ENCODE data around the gene NEIL3.

Gene NEIL3

DNA sequence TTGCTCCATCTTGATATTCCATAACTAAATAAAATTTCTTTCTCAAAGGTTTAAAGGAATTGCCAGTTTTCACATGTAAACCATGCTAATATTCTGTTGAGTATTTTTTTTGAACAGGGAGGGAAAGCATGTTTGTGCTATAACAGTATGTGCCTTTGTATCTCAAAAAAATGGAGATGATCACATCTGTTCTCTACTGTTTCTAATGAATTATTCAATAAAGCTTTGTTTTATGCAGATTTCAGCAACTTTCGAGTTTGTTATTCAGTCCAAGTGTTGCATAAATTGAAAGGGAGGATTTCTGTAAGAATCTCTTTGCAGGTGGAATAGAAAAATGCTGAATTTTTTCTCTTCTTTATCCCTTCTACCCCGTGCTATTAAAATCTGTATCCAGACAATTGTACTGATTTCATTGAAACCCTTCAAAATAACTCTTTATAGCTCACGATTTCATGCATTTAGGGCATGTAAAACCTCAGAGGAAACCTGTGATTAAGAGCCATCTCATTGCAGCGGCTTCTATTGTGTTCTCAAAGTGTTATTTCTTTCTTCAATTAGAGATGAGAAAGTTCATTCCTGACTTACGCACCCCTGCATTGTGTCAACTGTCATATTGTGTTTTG is 42.1 kb downstream of the NEIL3 start:
- no peak overlapping the region for H3K27ac ChIP-seq (replicated peaks)
- TF ChIP-seq, protein P1, sequence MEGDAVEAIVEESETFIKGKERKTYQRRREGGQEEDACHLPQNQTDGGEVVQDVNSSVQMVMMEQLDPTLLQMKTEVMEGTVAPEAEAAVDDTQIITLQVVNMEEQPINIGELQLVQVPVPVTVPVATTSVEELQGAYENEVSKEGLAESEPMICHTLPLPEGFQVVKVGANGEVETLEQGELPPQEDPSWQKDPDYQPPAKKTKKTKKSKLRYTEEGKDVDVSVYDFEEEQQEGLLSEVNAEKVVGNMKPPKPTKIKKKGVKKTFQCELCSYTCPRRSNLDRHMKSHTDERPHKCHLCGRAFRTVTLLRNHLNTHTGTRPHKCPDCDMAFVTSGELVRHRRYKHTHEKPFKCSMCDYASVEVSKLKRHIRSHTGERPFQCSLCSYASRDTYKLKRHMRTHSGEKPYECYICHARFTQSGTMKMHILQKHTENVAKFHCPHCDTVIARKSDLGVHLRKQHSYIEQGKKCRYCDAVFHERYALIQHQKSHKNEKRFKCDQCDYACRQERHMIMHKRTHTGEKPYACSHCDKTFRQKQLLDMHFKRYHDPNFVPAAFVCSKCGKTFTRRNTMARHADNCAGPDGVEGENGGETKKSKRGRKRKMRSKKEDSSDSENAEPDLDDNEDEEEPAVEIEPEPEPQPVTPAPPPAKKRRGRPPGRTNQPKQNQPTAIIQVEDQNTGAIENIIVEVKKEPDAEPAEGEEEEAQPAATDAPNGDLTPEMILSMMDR (IDR thresholded peaks at IDR 0.05; ENCODE audit: insufficient read depth, low read length), result no peak
- TF ChIP-seq, protein P2, sequence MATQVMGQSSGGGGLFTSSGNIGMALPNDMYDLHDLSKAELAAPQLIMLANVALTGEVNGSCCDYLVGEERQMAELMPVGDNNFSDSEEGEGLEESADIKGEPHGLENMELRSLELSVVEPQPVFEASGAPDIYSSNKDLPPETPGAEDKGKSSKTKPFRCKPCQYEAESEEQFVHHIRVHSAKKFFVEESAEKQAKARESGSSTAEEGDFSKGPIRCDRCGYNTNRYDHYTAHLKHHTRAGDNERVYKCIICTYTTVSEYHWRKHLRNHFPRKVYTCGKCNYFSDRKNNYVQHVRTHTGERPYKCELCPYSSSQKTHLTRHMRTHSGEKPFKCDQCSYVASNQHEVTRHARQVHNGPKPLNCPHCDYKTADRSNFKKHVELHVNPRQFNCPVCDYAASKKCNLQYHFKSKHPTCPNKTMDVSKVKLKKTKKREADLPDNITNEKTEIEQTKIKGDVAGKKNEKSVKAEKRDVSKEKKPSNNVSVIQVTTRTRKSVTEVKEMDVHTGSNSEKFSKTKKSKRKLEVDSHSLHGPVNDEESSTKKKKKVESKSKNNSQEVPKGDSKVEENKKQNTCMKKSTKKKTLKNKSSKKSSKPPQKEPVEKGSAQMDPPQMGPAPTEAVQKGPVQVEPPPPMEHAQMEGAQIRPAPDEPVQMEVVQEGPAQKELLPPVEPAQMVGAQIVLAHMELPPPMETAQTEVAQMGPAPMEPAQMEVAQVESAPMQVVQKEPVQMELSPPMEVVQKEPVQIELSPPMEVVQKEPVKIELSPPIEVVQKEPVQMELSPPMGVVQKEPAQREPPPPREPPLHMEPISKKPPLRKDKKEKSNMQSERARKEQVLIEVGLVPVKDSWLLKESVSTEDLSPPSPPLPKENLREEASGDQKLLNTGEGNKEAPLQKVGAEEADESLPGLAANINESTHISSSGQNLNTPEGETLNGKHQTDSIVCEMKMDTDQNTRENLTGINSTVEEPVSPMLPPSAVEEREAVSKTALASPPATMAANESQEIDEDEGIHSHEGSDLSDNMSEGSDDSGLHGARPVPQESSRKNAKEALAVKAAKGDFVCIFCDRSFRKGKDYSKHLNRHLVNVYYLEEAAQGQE (IDR thresholded peaks at IDR 0.05; ENCODE audit: insufficient replicate concordance, low read depth), result no peak
- TF ChIP-seq POLR2AphosphoS5 (IDR thresholded peaks at IDR 0.05; ENCODE audit: low read depth), result no peak
- TF ChIP-seq SPI1 (IDR thresholded peaks at IDR 0.05; ENCODE audit: borderline replicate concordance, low read depth), result no peak
- no peak for TF ChIP-seq GABPA (IDR thresholded peaks at IDR 0.05; ENCODE audit: low read depth)
- no peak for DNase-seq (ENCODE audit: low read depth in 1 of 2, low spot score in 1 of 2)
- H3K27me3 ChIP-seq (ENCODE audit: insufficient read depth, poor library complexity, severe bottlenecking), result no peaks in the 10 kb centered on the region
- H3K4me3 ChIP-seq (replicated peaks; ENCODE audit: insufficient read depth, low read length), result no peak overlapping the region

DNA sequence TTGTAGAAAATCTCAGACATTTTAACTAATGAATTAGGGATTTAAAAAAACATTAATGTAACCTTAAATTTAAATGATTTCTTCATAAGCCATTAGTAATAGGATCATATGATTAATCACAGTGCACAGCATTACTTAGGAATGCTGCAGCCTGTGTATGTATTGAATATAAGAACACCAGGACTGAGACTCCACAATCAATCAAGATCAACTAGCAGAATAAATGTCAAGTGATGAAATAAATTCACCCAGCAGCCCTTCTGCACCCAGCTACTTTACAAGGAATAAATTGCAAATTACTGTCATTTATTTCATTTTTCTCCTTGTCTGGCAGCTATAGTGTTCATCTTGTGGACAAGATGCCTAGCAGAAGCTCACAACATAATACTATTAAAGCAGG is 46.5 kb downstream of the NEIL3 start:
- Histone ChIP-seq H3K27me3 (ENCODE audit: insufficient read depth, poor library complexity, severe bottlenecking) (no peaks in the 10 kb centered on the region), H3K27ac (replicated peaks) (no peak overlapping the region), H3K4me3 (replicated peaks; ENCODE audit: insufficient read depth, low read length) (no peak overlapping the region)
- no peak for TF ChIP-seq GABPA (IDR thresholded peaks at IDR 0.05; ENCODE audit: low read depth)
- no peak for TF ChIP-seq POLR2AphosphoS5 (IDR thresholded peaks at IDR 0.05; ENCODE audit: low read depth)
- no peak for TF ChIP-seq SPI1 (IDR thresholded peaks at IDR 0.05; ENCODE audit: borderline replicate concordance, low read depth)
- TF ChIP-seq, protein P2 (IDR thresholded peaks at IDR 0.05; ENCODE audit: insufficient replicate concordance, low read depth), result no peak
- TF ChIP-seq, protein P1 (IDR thresholded peaks at IDR 0.05; ENCODE audit: insufficient read depth, low read length), result no peak
- DNase-seq (ENCODE audit: low read depth in 1 of 2, low spot score in 1 of 2), result no peak

DNA sequence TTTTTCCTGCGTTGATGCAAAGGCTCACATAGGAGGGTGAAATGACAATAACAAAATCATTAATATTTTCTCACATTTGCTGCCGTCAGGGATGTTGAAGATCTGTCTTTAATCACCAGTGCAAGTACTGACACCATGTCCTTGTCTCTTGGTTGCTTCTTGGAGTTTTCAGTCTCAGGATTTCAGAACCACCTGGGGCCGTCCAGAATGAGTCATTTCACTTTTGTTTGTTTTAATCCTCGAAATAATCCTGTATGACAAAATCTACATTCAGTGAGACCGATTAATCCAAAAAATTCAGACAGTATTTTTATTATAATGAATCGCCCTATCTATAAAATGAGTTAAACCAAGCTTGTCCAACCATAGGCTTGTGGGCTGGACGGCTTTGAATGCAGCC is 47.2 kb downstream of the NEIL3 start:
- DNase-seq (ENCODE audit: low read depth in 1 of 2, low spot score in 1 of 2), result no peak
- TF ChIP-seq, protein P1 (IDR thresholded peaks at IDR 0.05; ENCODE audit: insufficient read depth, low read length), result no peak
- no peak for TF ChIP-seq GABPA (IDR thresholded peaks at IDR 0.05; ENCODE audit: low read depth)
- TF ChIP-seq, protein P2 (IDR thresholded peaks at IDR 0.05; ENCODE audit: insufficient replicate concordance, low read depth), result no peak
- no peak for TF ChIP-seq POLR2AphosphoS5 (IDR thresholded peaks at IDR 0.05; ENCODE audit: low read depth)
- no peak for TF ChIP-seq SPI1 (IDR thresholded peaks at IDR 0.05; ENCODE audit: borderline replicate concordance, low read depth)

More for the DNA sequence above, 47.2 kb downstream of the NEIL3 start:
- Histone ChIP-seq H3K27me3 (ENCODE audit: insufficient read depth, poor library complexity, severe bottlenecking) (no peaks in the 10 kb centered on the region), H3K4me3 (replicated peaks; ENCODE audit: insufficient read depth, low read length) (no peak overlapping the region), H3K27ac (replicated peaks) (no peak overlapping the region)
